Measurements from ENCODE around the gene MRC2.

Gene MRC2

DNA sequence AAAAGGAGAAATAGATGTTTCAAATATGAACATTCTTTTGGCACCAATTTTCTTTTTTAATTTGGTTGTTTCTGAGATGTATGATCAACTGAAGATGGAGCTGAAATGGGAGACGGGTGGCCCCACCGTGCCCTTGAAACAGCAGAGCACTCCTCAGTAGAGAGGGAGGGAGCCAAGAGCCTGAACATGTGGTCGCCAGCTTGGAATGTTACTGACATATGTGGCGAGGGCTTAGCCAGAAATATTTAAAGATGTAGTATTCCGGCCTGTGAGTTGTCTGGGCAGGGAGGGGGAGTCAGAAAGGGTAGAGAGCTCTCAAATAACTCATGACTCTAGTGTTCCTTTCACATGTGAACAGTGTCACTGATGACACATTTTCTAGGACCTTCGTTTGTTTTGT, 13.3 kb upstream of the MRC2 start:
- H4K20me1 ChIP-seq (ENCODE audit: insufficient read depth, low read length): no peaks in the 10 kb centered on the region
- no peak overlapping the region for H2AFZ ChIP-seq (ENCODE audit: low read length)
- H3K4me1 ChIP-seq (ENCODE audit: low read length): no peaks in the 10 kb centered on the region
- no peak overlapping the region for H3K27ac ChIP-seq (ENCODE audit: low read length)
- no peaks in the 10 kb centered on the region for H3K9me3 ChIP-seq (replicated peaks; ENCODE audit: insufficient read depth, low read length)
- no peaks in the 10 kb centered on the region for H3K79me2 ChIP-seq (ENCODE audit: low read length)
- TF ChIP-seq, protein P1, sequence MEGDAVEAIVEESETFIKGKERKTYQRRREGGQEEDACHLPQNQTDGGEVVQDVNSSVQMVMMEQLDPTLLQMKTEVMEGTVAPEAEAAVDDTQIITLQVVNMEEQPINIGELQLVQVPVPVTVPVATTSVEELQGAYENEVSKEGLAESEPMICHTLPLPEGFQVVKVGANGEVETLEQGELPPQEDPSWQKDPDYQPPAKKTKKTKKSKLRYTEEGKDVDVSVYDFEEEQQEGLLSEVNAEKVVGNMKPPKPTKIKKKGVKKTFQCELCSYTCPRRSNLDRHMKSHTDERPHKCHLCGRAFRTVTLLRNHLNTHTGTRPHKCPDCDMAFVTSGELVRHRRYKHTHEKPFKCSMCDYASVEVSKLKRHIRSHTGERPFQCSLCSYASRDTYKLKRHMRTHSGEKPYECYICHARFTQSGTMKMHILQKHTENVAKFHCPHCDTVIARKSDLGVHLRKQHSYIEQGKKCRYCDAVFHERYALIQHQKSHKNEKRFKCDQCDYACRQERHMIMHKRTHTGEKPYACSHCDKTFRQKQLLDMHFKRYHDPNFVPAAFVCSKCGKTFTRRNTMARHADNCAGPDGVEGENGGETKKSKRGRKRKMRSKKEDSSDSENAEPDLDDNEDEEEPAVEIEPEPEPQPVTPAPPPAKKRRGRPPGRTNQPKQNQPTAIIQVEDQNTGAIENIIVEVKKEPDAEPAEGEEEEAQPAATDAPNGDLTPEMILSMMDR (IDR thresholded peaks at IDR 0.05; ENCODE audit: low read length): no peak
- TF ChIP-seq EZH2phosphoT487 (IDR thresholded peaks at IDR 0.05; ENCODE audit: low read length) (no peak), EZH2 (optimal IDR thresholded peaks at IDR 0.05; ENCODE audit: low read depth, low read length) (no peak)
- H3K27me3 ChIP-seq (replicated peaks; ENCODE audit: insufficient read depth, low read length): no peaks in the 10 kb centered on the region
- no peaks in the 10 kb centered on the region; the same call in 1 of the 2 replicates for H3K36me3 ChIP-seq (replicated peaks; ENCODE audit: insufficient read depth, low read length)
- H3F3A ChIP-seq (ENCODE audit: insufficient read depth, low read length): no peaks in the 10 kb centered on the region
- H3K4me2 ChIP-seq (ENCODE audit: low read depth, low read length): no peak overlapping the region
- no peak overlapping the region for H3K9ac ChIP-seq (ENCODE audit: low read length)
- DNase-seq: no peak
- H3K4me3 ChIP-seq (ENCODE audit: low read length): no peak overlapping the region
- no peaks in the 10 kb centered on the region for H3K9me2 ChIP-seq (replicated peaks; ENCODE audit: insufficient read depth, low read length)

DNA sequence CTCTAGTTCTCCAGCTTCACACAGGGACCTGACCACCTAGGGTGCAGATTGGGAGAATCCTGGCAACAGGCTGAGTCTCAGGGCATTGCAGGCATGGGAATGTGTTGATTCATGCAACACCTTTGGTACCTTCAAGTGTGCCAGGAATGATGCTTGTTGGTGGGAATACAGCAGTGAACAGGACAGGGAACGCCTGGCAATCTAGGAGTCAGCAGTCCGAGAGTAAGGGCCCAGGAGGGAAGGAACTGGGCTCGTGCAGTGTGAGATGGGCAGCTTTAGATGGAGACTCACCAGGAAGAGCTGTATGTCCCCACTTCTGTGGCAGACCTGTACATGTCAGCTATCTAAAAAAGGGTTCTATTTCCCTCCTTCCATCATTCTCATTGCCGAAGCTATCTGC, 12.0 kb upstream of the MRC2 start:
- no peaks in the 10 kb centered on the region for H3F3A ChIP-seq (ENCODE audit: insufficient read depth, low read length)
- H3K4me3 ChIP-seq (ENCODE audit: low read length): no peak overlapping the region
- no peak overlapping the region for H3K27ac ChIP-seq (ENCODE audit: low read length)
- H4K20me1 ChIP-seq (ENCODE audit: insufficient read depth, low read length): no peaks in the 10 kb centered on the region
- no peaks in the 10 kb centered on the region for H3K9me2 ChIP-seq (replicated peaks; ENCODE audit: insufficient read depth, low read length)
- H3K36me3 ChIP-seq (replicated peaks; ENCODE audit: insufficient read depth, low read length): no peaks in the 10 kb centered on the region; the same call in 1 of the 2 replicates
- no peaks in the 10 kb centered on the region for H3K27me3 ChIP-seq (replicated peaks; ENCODE audit: insufficient read depth, low read length)
- H3K79me2 ChIP-seq (ENCODE audit: low read length): no peaks in the 10 kb centered on the region
- no peaks in the 10 kb centered on the region for H3K9me3 ChIP-seq (replicated peaks; ENCODE audit: insufficient read depth, low read length)
- H3K4me2 ChIP-seq (ENCODE audit: low read depth, low read length): no peak overlapping the region
- TF ChIP-seq EZH2phosphoT487 (IDR thresholded peaks at IDR 0.05; ENCODE audit: low read length) (no peak), EZH2 (optimal IDR thresholded peaks at IDR 0.05; ENCODE audit: low read depth, low read length) (no peak)
- TF ChIP-seq, protein P1 (IDR thresholded peaks at IDR 0.05; ENCODE audit: low read length): no peak
- no peak for DNase-seq
- no peak overlapping the region for H2AFZ ChIP-seq (ENCODE audit: low read length)
- H3K9ac ChIP-seq (ENCODE audit: low read length): no peak overlapping the region
- H3K4me1 ChIP-seq (ENCODE audit: low read length): no peaks in the 10 kb centered on the region

DNA sequence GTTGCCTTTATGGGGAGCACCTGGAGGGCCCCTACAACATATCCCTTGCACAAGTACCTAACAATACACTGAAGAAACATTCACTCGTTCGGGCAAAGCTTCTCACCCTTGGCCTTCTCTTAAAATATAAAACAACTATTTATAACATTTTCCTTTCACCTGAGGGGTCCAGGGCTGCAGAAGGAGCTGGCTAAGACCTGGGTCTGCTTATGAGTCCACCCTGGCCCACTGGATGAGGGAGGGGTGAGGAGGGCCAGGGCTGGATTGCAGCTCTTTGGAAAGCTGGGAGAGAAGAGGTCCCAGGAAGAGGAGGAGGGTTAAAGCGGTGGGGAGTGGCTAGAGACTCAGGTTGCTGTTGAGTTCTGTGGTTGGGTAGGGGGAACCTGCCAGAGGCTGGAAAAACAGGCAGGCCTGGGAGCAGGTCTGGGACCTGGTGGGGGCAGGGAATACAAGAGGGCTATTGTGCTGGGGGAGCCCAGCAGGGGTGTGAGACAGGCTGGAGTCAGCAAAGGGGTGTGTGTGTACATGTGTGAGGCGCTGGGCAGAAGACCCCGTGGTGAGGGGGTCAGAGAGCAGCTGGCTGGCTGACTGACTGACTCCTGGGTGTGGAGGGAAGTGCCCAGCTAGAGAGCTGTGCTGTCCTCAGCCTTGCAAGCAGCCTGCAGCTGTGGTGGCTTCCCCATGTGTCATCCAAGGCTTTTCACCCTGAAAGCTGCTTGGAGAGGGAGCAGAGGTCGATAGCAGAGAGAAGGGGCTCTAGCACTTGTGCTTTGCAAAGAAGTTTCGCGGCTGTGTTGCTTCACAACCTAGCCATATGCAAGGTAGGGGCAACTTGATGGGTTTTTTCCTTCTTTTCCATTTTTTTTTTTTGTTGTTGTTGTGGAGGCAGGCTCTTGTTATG, 10.2 kb upstream of the MRC2 start:
- H3K4me3 ChIP-seq (ENCODE audit: low read length): no peak overlapping the region
- H3K9ac ChIP-seq (ENCODE audit: low read length): no peak overlapping the region
- TF ChIP-seq, protein P1 (IDR thresholded peaks at IDR 0.05; ENCODE audit: low read length): no peak
- TF ChIP-seq EZH2phosphoT487 (IDR thresholded peaks at IDR 0.05; ENCODE audit: low read length): no peak
- TF ChIP-seq EZH2 (optimal IDR thresholded peaks at IDR 0.05; ENCODE audit: low read depth, low read length): no peak
- H3K9me3 ChIP-seq (replicated peaks; ENCODE audit: insufficient read depth, low read length): no peaks in the 10 kb centered on the region
- H3K4me1 ChIP-seq (ENCODE audit: low read length): no peaks in the 10 kb centered on the region
- H3K27me3 ChIP-seq (replicated peaks; ENCODE audit: insufficient read depth, low read length): no peaks in the 10 kb centered on the region
- no peak overlapping the region for H2AFZ ChIP-seq (ENCODE audit: low read length)
- no peaks in the 10 kb centered on the region for H3F3A ChIP-seq (ENCODE audit: insufficient read depth, low read length)
- no peak for DNase-seq
- no peak overlapping the region for H3K4me2 ChIP-seq (ENCODE audit: low read depth, low read length)
- H3K36me3 ChIP-seq (replicated peaks; ENCODE audit: insufficient read depth, low read length): no peaks in the 10 kb centered on the region
- no peaks in the 10 kb centered on the region for H4K20me1 ChIP-seq (ENCODE audit: insufficient read depth, low read length)
- no peak overlapping the region for H3K27ac ChIP-seq (ENCODE audit: low read length)
- no peaks in the 10 kb centered on the region for H3K79me2 ChIP-seq (ENCODE audit: low read length)
- no peaks in the 10 kb centered on the region for H3K9me2 ChIP-seq (replicated peaks; ENCODE audit: insufficient read depth, low read length)

All from MM.1S (cell line).